ENCODE measurements around the gene ZNF568. TPM values are rescaled to one million over a fixed set of nuclear protein-coding genes. Genes with fewer than 3 reads are reported as not detected.

Gene ZNF568
- 1 to 10 TPM; 6.3 to 7.2 TPM for total RNA-seq

GRCh38 chr19:36915992-36916830, at the start of gene ZNF568, which contains the start of gene ZNF829:
Gene ZNF568, plus strand, starts transcription at chr19:36916332. Its CDS starts 6,439 bp downstream, at chr19:36922771.
Gene ZNF829, minus strand, starts transcription at chr19:36916291. Its CDS starts 1,124 bp downstream, at chr19:36915167.
- Mint-ChIP-seq H3K36me3 (ENCODE audit: low read depth) (peaks cover 73% of the 10 kb centered on the region), H3K4me3 (peak within 1 kb of the TSS; percentile 94), H3K4me1 (peaks cover 33% of the 10 kb centered on the region)

GRCh38 chr19:36876993-36877938, 38.9 kb upstream of the ZNF568 start:
- peaks cover 41% of the 10 kb centered on the region for H3K36me3 Mint-ChIP-seq (ENCODE audit: low read depth)
- CTCF ChIA-PET, result no interaction called here
- no peak overlapping the region for H3K4me3 Mint-ChIP-seq

More at GRCh38 chr19:36915992-36916830, at the start of gene ZNF568, which contains the start of gene ZNF829:
- DNase-seq, result peak; percentile 95
- POLR2A ChIA-PET, result interaction anchor here (1.3 to 2.4 kb wide), 2 partner anchors 66 to 78 kb away, joined by 6 to 16 read pairs; partner anchors contain the start of genes ZNF345 and ZNF790
- Mint-ChIP-seq H3K27ac (peak within 1 kb of the TSS; percentile 97), H3K9me3 (peaks cover 53% of the 10 kb centered on the region), H3K27me3 (no peaks in the 10 kb centered on the region)
- CTCF ChIA-PET, result interaction anchor here (0.8 to 1.7 kb wide), 2 partner anchors 66 to 678 kb away, joined by 3 to 6 read pairs; partner anchors contain the start of gene ZNF345

GRCh38 chr19:36891768-36892357, 24.3 kb upstream of the ZNF568 start:
- POLR2A ChIA-PET, result no interaction called here
- Mint-ChIP-seq H3K27ac (no peak overlapping the region), H3K9me3 (peaks cover 68% of the 10 kb centered on the region), H3K4me1 (no peaks in the 10 kb centered on the region), H3K27me3 (no peaks in the 10 kb centered on the region), H3K36me3 (ENCODE audit: low read depth) (peaks cover 72% of the 10 kb centered on the region), H3K4me3 (no peak overlapping the region)
- CTCF ChIA-PET, result no interaction called here
- DNase-seq, result no peak

More at GRCh38 chr19:36876993-36877938, 38.9 kb upstream of the ZNF568 start:
- Mint-ChIP-seq H3K4me1 (no peaks in the 10 kb centered on the region), H3K27me3 (no peaks in the 10 kb centered on the region), H3K9me3 (peaks cover 56% of the 10 kb centered on the region), H3K27ac (no peak overlapping the region)
- POLR2A ChIA-PET, result no interaction called here
- DNase-seq, result no peak

GRCh38 chr19:36894849-36895383, 21.2 kb upstream of the ZNF568 start:
- peaks cover 68% of the 10 kb centered on the region for H3K9me3 Mint-ChIP-seq
- H3K27me3 Mint-ChIP-seq, result no peaks in the 10 kb centered on the region
- CTCF ChIA-PET, result no interaction called here
- H3K27ac Mint-ChIP-seq, result no peak overlapping the region
- POLR2A ChIA-PET, result no interaction called here
- H3K4me1 Mint-ChIP-seq, result no peaks in the 10 kb centered on the region
- peaks cover 88% of the 10 kb centered on the region for H3K36me3 Mint-ChIP-seq (ENCODE audit: low read depth)
- H3K4me3 Mint-ChIP-seq, result no peak overlapping the region
- DNase-seq, result no peak

- Mint-ChIP-seq H3K27ac (no peak overlapping the region), H3K9me3 (peaks cover 62% of the 10 kb centered on the region), H3K36me3 (ENCODE audit: low read depth) (peaks cover 88% of the 10 kb centered on the region), H3K27me3 (no peaks in the 10 kb centered on the region), H3K4me1 (no peaks in the 10 kb centered on the region), H3K4me3 (no peak overlapping the region)
- no peak for DNase-seq
- ChIA-PET POLR2A (no interaction called here), CTCF (no interaction called here)
Observed at GRCh38 chr19:36898422-36898821, 17.7 kb upstream of the ZNF568 start.

- POLR2A ChIA-PET, result interaction anchor here (2.4 kb wide), 1 partner anchor 67 kb away, joined by 16 read pairs; the partner anchor contains the start of gene ZNF345
- peaks cover 56% of the 10 kb centered on the region for H3K9me3 Mint-ChIP-seq
- peaks cover 33% of the 10 kb centered on the region for H3K4me1 Mint-ChIP-seq
- peaks cover 70% of the 10 kb centered on the region for H3K36me3 Mint-ChIP-seq (ENCODE audit: low read depth)
- CTCF ChIA-PET, result interaction anchor here (1.7 kb wide), 1 partner anchor 67 kb away, joined by 6 read pairs; the partner anchor contains the start of gene ZNF345
- H3K27ac Mint-ChIP-seq, result peak overlapping the region; percentile 97
- H3K4me3 Mint-ChIP-seq, result peak overlapping the region; percentile 94
- H3K27me3 Mint-ChIP-seq, result no peaks in the 10 kb centered on the region
- no peak for DNase-seq
Observed at GRCh38 chr19:36916991-36917390, 859 bp downstream of the ZNF568 start.

- H3K4me1 Mint-ChIP-seq, result peaks cover 33% of the 10 kb centered on the region
- H3K27ac Mint-ChIP-seq, result no peak overlapping the region
- POLR2A ChIA-PET, result no interaction called here
- no peaks in the 10 kb centered on the region for H3K27me3 Mint-ChIP-seq
- CTCF ChIA-PET, result no interaction called here
- peak overlapping the region; percentile 38 for H3K4me3 Mint-ChIP-seq
- H3K36me3 Mint-ChIP-seq (ENCODE audit: low read depth), result peaks cover 70% of the 10 kb centered on the region
- no peak for DNase-seq
- H3K9me3 Mint-ChIP-seq, result peaks cover 56% of the 10 kb centered on the region
Observed at GRCh38 chr19:36918090-36918489, 2.0 kb downstream of the ZNF568 start.

- Mint-ChIP-seq H3K9me3 (peaks cover 43% of the 10 kb centered on the region), H3K36me3 (ENCODE audit: low read depth) (peaks cover 37% of the 10 kb centered on the region)
- POLR2A ChIA-PET, result no interaction called here
Observed at GRCh38 chr19:36931684-36932083, 15.6 kb downstream of the ZNF568 start.

GRCh38 chr19:36939153-36939552, 23.0 kb downstream of the ZNF568 start:
- DNase-seq, result no peak
- Mint-ChIP-seq H3K27ac (no peak overlapping the region), H3K4me3 (no peak overlapping the region), H3K27me3 (no peaks in the 10 kb centered on the region), H3K9me3 (peaks cover 37% of the 10 kb centered on the region), H3K4me1 (no peaks in the 10 kb centered on the region), H3K36me3 (ENCODE audit: low read depth) (peaks cover 54% of the 10 kb centered on the region)
- POLR2A ChIA-PET, result no interaction called here
- CTCF ChIA-PET, result no interaction called here

More at GRCh38 chr19:36931684-36932083, 15.6 kb downstream of the ZNF568 start:
- Mint-ChIP-seq H3K4me3 (no peak overlapping the region), H3K4me1 (no peaks in the 10 kb centered on the region), H3K27me3 (no peaks in the 10 kb centered on the region), H3K27ac (no peak overlapping the region)
- CTCF ChIA-PET, result no interaction called here
- DNase-seq, result no peak

GRCh38 chr19:36950335-36951119, 34.4 kb downstream of the ZNF568 start:
- Mint-ChIP-seq H3K9me3 (peaks cover 51% of the 10 kb centered on the region), H3K4me1 (no peaks in the 10 kb centered on the region), H3K36me3 (ENCODE audit: low read depth) (peaks cover 40% of the 10 kb centered on the region), H3K27me3 (no peaks in the 10 kb centered on the region), H3K27ac (no peak overlapping the region), H3K4me3 (no peak overlapping the region)
- DNase-seq, result no peak
- POLR2A ChIA-PET, result no interaction called here
- CTCF ChIA-PET, result no interaction called here

GRCh38 chr19:36962346-36962745, 46.2 kb downstream of the ZNF568 start:
- POLR2A ChIA-PET, result no interaction called here
- CTCF ChIA-PET, result interaction anchor here (1.7 kb wide), 1 partner anchor 11 kb away, joined by 7 read pairs; no protein-coding TSS in a partner anchor
- no peak overlapping the region for H3K27ac Mint-ChIP-seq
- no peaks in the 10 kb centered on the region for H3K36me3 Mint-ChIP-seq (ENCODE audit: low read depth)
- no peak overlapping the region for H3K4me3 Mint-ChIP-seq
- H3K9me3 Mint-ChIP-seq, result peaks cover 39% of the 10 kb centered on the region
- H3K4me1 Mint-ChIP-seq, result no peaks in the 10 kb centered on the region
- H3K27me3 Mint-ChIP-seq, result no peaks in the 10 kb centered on the region
- DNase-seq, result no peak

- peaks cover 36% of the 10 kb centered on the region for H3K9me3 Mint-ChIP-seq
- ChIA-PET CTCF (interaction anchor here (1.7 kb wide), 1 partner anchor 10 kb away, joined by 7 read pairs; no protein-coding TSS in a partner anchor), POLR2A (no interaction called here)
- no peaks in the 10 kb centered on the region for H3K27me3 Mint-ChIP-seq
- no peak for DNase-seq
- no peaks in the 10 kb centered on the region for H3K36me3 Mint-ChIP-seq (ENCODE audit: low read depth)
- H3K4me3 Mint-ChIP-seq, result no peak overlapping the region
- no peaks in the 10 kb centered on the region for H3K4me1 Mint-ChIP-seq
- H3K27ac Mint-ChIP-seq, result no peak overlapping the region
Observed at GRCh38 chr19:36963280-36963679, 47.1 kb downstream of the ZNF568 start.
